Activated T-cell treated with anti-CD3 and anti-CD28 coated beads, Interleukin-2, amount 50 U/mL, for 4 hours (primary cell): Measurements from ENCODE around the gene ALLC. TPM values are rescaled to one million over a fixed set of nuclear protein-coding genes. Genes with fewer than 3 reads are reported as not detected.

Experiments
- ATAC-seq, 2 donors: fragments of 200-7000 bp; cut with Tn5 transposase; one replicate each; pipeline ENCODE4 v1.10.0; 2021
- DNase-seq: peaks from one replicate; pipeline ENCODE4 v3.0.0-alpha.2; 2020
- H3K27me3 Mint-ChIP-seq: one replicate; pipeline ENCODE4 v1.8.0; 2021; ENCODE audit warnings: low read depth, mixed read lengths
- H3K36me3 Mint-ChIP-seq: one replicate; pipeline ENCODE4 v1.8.0; 2022; ENCODE audit warnings: mixed read lengths; ENCODE audit not compliant: insufficient read depth
- H3K4me1 Mint-ChIP-seq: one replicate; pipeline ENCODE4 v1.8.0; 2021; ENCODE audit warnings: low read depth, mixed read lengths
- H3K4me3 Mint-ChIP-seq: one replicate; pipeline ENCODE4 v1.8.0; 2021; ENCODE audit warnings: mild to moderate bottlenecking, moderate library complexity, mixed read lengths
- H3K9me3 Mint-ChIP-seq: one replicate; pipeline ENCODE4 v1.8.0; 2021; ENCODE audit warnings: mixed read lengths
- total RNA-seq, 3 donors: library from RNA; stranded (reverse); gene quantifications; one replicate each; pipeline ENCODE4 v1.2.1, GENCODE V29; 2021

ALLC gene
- total RNA-seq, 3 donors from 2014 or later: not detected

- DNase-seq (no peak), ATAC-seq (no peak)
- peaks cover 19% of the 10 kb centered on the region for H3K27me3 Mint-ChIP-seq
- H3K4me1 Mint-ChIP-seq: no peaks in the 10 kb centered on the region
- H3K9me3 Mint-ChIP-seq: no peaks in the 10 kb centered on the region
- H3K4me3 Mint-ChIP-seq: no peak overlapping the region
- H3K36me3 Mint-ChIP-seq: no peaks in the 10 kb centered on the region
Observed at GRCh38 chr2:3709225-3709624, 51.2 kb downstream of the ALLC start.

GRCh38 chr2:3712424-3712823, 54.4 kb downstream of the ALLC start:
- Mint-ChIP-seq H3K27me3 (peaks cover 13% of the 10 kb centered on the region), H3K36me3 (no peaks in the 10 kb centered on the region), H3K4me3 (no peak overlapping the region), H3K9me3 (no peaks in the 10 kb centered on the region), H3K4me1 (no peaks in the 10 kb centered on the region)
- DNase-seq: no peak
- no peak for ATAC-seq

- no peaks in the 10 kb centered on the region for H3K9me3 Mint-ChIP-seq
- H3K4me3 Mint-ChIP-seq: no peak overlapping the region
- ATAC-seq (no peak), DNase-seq (no peak)
- H3K4me1 Mint-ChIP-seq: no peaks in the 10 kb centered on the region
- H3K27me3 Mint-ChIP-seq: peaks cover 11% of the 10 kb centered on the region
- no peaks in the 10 kb centered on the region for H3K36me3 Mint-ChIP-seq
Observed at GRCh38 chr2:3712831-3713503, 55.0 kb downstream of the ALLC start.

GRCh38 chr2:3718679-3719078, 60.7 kb downstream of the ALLC start:
- no peak for ATAC-seq
- no peaks in the 10 kb centered on the region for H3K36me3 Mint-ChIP-seq
- peaks cover 9% of the 10 kb centered on the region for H3K9me3 Mint-ChIP-seq
- H3K4me3 Mint-ChIP-seq: no peak overlapping the region
- no peaks in the 10 kb centered on the region for H3K4me1 Mint-ChIP-seq
- no peak for DNase-seq
- peaks cover 9% of the 10 kb centered on the region for H3K27me3 Mint-ChIP-seq

- H3K4me1 Mint-ChIP-seq: no peaks in the 10 kb centered on the region
- ATAC-seq: no peak
- H3K9me3 Mint-ChIP-seq: peaks cover 9% of the 10 kb centered on the region
- DNase-seq: no peak
- no peak overlapping the region for H3K4me3 Mint-ChIP-seq
- no peaks in the 10 kb centered on the region for H3K36me3 Mint-ChIP-seq
- H3K27me3 Mint-ChIP-seq: peaks cover 26% of the 10 kb centered on the region
Observed at GRCh38 chr2:3725002-3725401, 67.0 kb downstream of the ALLC start.

GRCh38 chr2:3725458-3726250, 67.7 kb downstream of the ALLC start:
- H3K9me3 Mint-ChIP-seq: peaks cover 7% of the 10 kb centered on the region
- peaks cover 26% of the 10 kb centered on the region for H3K27me3 Mint-ChIP-seq
- no peaks in the 10 kb centered on the region for H3K4me1 Mint-ChIP-seq
- DNase-seq (no peak), ATAC-seq (no peak)
- no peak overlapping the region for H3K4me3 Mint-ChIP-seq
- H3K36me3 Mint-ChIP-seq: no peaks in the 10 kb centered on the region

GRCh38 chr2:3726511-3726910, 68.5 kb downstream of the ALLC start:
- H3K4me3 Mint-ChIP-seq: no peak overlapping the region
- no peaks in the 10 kb centered on the region for H3K36me3 Mint-ChIP-seq
- ATAC-seq: no peak

GRCh38 chr2:3727397-3728045, 69.5 kb downstream of the ALLC start:
- no peaks in the 10 kb centered on the region for H3K9me3 Mint-ChIP-seq
- no peaks in the 10 kb centered on the region for H3K36me3 Mint-ChIP-seq
- no peak overlapping the region for H3K4me3 Mint-ChIP-seq
- no peaks in the 10 kb centered on the region for H3K4me1 Mint-ChIP-seq
- ATAC-seq: no peak
- DNase-seq: no peak
- peaks cover 23% of the 10 kb centered on the region for H3K27me3 Mint-ChIP-seq

More at GRCh38 chr2:3726511-3726910, 68.5 kb downstream of the ALLC start:
- Mint-ChIP-seq H3K27me3 (peaks cover 23% of the 10 kb centered on the region), H3K4me1 (no peaks in the 10 kb centered on the region), H3K9me3 (no peaks in the 10 kb centered on the region)
- DNase-seq: no peak

- Mint-ChIP-seq H3K9me3 (no peaks in the 10 kb centered on the region), H3K27me3 (peaks cover 20% of the 10 kb centered on the region), H3K4me3 (no peak overlapping the region), H3K36me3 (no peaks in the 10 kb centered on the region), H3K4me1 (no peaks in the 10 kb centered on the region)
- DNase-seq: no peak
- no peak for ATAC-seq
Observed at GRCh38 chr2:3728104-3729054, 70.4 kb downstream of the ALLC start.

- ATAC-seq (no peak), DNase-seq (no peak)
- Mint-ChIP-seq H3K36me3 (no peaks in the 10 kb centered on the region), H3K9me3 (no peaks in the 10 kb centered on the region), H3K4me3 (no peak overlapping the region), H3K4me1 (no peaks in the 10 kb centered on the region), H3K27me3 (peaks cover 14% of the 10 kb centered on the region)
Observed at GRCh38 chr2:3729055-3729448, 71.1 kb downstream of the ALLC start.

- no peak overlapping the region for H3K4me3 Mint-ChIP-seq
Observed at GRCh38 chr2:3729786-3730185, 71.8 kb downstream of the ALLC start.

GRCh38 chr2:3730646-3731045, 72.6 kb downstream of the ALLC start:
- H3K4me1 Mint-ChIP-seq: no peaks in the 10 kb centered on the region
- H3K4me3 Mint-ChIP-seq: no peak overlapping the region
- no peak for DNase-seq
- no peaks in the 10 kb centered on the region for H3K9me3 Mint-ChIP-seq
- H3K27me3 Mint-ChIP-seq: peaks cover 9% of the 10 kb centered on the region
- no peak for ATAC-seq
- no peaks in the 10 kb centered on the region for H3K36me3 Mint-ChIP-seq

More at GRCh38 chr2:3729786-3730185, 71.8 kb downstream of the ALLC start:
- DNase-seq: no peak
- Mint-ChIP-seq H3K27me3 (peaks cover 11% of the 10 kb centered on the region), H3K4me1 (no peaks in the 10 kb centered on the region), H3K36me3 (no peaks in the 10 kb centered on the region), H3K9me3 (no peaks in the 10 kb centered on the region)
- ATAC-seq: no peak

GRCh38 chr2:3731829-3732228, 73.8 kb downstream of the ALLC start:
- ATAC-seq (no peak), DNase-seq (no peak)
- no peak overlapping the region for H3K4me3 Mint-ChIP-seq
- H3K4me1 Mint-ChIP-seq: no peaks in the 10 kb centered on the region
- no peaks in the 10 kb centered on the region for H3K36me3 Mint-ChIP-seq
- no peaks in the 10 kb centered on the region for H3K9me3 Mint-ChIP-seq
- H3K27me3 Mint-ChIP-seq: peaks cover 13% of the 10 kb centered on the region

GRCh38 chr2:3736112-3736511, 78.1 kb downstream of the ALLC start:
- no peaks in the 10 kb centered on the region for H3K4me1 Mint-ChIP-seq
- DNase-seq: no peak
- ATAC-seq: no peak
- no peak overlapping the region for H3K4me3 Mint-ChIP-seq
- H3K9me3 Mint-ChIP-seq: no peaks in the 10 kb centered on the region
- H3K36me3 Mint-ChIP-seq: no peaks in the 10 kb centered on the region
- peaks cover 5% of the 10 kb centered on the region for H3K27me3 Mint-ChIP-seq
